HG03280 (cell line): ENCODE measurements around the gene F8A1.
"Not testable (repeated sequence)": the region's sequence is repeated elsewhere in the genome, so short reads cannot be mapped to it uniquely, and the experiment has no call there.

ENCODE experiments used
- ATAC-seq: cut with Tn5 transposase; IDR thresholded peaks from one replicate; pipeline ENCODE4 v1.9.1; 2021; ENCODE audit warnings: mild to moderate bottlenecking, moderate library complexity; ENCODE audit not compliant: unreplicated experiment

The F8A1 gene

DNA sequence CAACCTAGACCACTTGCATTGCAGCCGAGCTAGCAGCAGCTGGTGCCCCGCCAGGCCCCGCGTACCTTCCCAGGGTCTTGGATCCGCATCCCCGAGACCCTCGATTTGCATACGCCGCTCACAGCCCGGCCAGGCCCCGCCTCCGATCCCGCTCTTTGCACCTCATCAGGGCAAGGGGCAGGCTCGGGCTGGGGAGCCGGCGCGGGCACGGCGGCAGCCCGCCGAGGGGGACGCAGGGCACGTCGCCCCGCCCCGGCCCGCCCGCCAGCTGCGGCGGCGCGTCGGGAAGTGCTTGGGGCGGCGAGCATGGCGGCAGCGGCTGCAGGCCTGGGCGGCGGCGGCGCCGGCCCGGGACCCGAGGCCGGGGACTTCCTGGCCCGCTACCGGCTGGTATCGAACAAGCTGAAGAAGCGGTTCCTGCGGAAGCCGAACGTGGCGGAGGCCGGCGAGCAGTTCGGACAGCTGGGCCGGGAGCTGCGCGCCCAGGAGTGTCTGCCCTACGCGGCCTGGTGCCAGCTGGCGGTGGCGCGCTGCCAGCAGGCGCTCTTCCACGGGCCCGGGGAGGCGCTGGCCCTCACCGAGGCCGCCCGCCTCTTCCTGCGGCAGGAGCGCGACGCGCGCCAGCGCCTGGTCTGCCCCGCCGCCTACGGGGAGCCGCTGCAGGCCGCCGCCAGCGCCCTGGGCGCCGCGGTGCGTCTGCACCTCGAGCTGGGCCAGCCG, at the start of gene F8A1:
TSS of gene F8A1 (plus strand) at position 287 of the 720 bp plus-strand sequence. CDS start at position 307, 20 bp downstream.
- ATAC-seq = peak; percentile 65

DNA sequence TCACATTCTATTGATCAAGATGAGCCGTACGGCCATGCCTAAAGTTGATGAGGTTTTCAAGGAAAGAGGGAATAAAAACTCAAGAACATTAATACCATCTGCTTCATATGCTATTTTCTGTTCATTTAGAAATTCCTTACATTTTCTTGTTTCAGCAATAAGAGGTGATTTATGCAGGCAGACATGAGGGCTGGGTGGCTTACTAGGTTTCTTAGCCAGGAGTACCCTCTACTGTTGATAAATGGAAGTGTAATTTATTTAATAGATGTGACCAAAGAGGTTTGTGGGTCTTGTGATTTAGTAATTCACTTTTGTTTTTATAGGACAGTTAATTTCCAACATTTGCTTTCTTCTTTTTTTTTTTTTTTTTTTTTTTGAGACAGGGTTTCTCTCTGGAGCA, 45.3 kb upstream of the F8A1 start:
- ATAC-seq = no peak

DNA sequence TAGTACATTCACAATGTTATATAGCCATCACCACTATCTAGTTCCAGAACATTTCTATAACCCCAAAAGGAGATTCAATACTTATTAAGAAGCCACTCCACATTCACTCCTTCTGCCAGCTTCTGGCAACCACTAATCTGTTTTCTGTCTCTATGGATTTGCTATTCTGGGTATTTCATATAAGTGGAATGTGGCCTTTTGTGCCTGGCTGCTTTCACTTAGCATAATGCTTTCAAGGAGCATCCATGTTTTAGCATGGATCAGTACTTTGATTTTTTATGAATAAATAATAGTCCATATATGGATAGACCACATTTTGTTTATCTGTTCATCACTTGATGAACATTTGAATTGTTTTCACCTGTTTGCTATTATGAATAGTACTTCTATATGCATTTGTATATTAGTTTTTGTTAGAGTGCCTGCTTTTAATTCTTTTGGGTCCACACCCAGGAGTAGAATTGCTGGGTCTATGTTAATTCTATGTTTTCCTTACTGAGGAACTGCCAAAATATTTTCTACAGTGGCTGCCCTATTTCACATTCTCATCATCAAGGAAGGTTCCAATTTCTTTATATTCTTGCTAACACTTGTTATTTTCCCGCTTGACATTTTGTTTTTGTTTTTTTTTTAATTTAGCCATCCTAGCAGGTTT, 35.1 kb upstream of the F8A1 start:
- no peak for ATAC-seq

DNA sequence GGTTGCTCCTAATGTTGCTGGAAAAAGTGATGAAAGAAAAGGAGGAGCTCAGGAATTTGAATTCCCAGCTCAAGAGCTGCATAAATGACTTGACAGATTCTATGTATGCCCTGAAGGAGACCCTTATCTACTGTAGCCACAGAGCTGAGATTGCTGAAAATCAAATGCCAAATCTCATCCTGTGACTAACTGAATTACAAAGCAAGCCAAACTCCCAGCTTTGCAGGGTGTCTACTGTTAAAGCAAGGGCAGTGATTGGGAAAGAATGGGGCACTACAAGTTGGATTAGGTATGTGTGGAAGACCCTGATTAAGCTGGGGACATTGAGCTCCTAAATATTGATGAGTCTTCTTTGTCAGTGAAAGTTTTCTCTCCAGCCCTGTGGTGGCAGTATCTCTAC, 30.9 kb upstream of the F8A1 start:
- ATAC-seq = no peak

DNA sequence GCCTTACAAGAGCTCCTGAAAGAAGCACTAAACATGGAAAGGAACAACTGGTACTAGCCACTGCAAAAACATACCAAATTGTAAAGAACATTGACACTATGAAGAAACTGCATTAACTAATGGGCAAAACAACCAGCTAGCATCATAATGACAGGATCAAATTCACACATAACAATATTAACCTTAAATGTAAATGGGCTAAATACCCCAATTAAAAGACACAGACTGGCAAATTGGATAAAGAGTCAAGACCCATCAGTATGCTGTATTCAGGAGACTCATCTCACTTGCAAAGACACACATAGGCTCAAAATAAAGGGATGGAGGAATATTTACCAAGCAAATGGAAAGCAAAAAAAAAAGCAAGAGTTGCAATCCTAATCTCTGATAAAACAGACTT, 17.6 kb upstream of the F8A1 start:
- not testable (repeated sequence) for ATAC-seq

DNA sequence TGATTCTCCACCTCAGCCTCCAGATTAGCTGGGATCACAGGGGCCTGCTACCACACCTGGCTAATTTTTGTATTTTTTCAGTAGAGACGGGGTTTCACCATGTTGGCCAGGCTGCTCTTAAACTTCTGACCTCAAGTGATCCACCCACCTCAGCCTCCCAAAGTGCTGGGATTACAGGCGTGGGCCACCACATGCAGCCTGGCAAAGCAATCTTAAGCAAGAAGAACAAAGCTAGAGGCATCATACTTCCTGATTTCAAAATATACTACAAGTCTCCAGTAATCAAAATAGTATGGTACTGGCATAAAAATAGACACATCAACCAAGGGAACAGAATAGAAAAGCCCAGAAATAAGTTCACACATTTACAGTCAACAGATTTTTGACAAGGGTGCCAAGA, 12.8 kb upstream of the F8A1 start:
- no peak for ATAC-seq

DNA sequence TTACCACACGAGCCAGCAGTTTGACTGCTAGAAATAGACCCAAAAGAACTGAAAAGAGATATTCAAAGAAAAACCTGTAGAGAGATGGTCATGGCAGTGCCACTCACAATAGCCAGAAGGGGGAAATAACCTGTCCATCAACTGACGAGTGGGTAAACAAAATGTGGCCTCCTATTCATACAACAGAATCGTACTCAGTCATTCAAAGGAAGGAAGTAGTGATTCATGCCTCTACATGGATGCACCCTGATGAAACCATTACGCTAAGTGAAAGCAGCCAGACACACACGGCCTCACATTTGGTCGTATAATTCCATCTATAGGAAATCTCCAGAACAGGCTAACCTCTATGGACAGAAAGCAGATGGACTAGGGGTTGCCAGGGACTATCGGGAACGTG, 2.1 kb upstream of the F8A1 start:
- ATAC-seq = not testable (repeated sequence)

DNA sequence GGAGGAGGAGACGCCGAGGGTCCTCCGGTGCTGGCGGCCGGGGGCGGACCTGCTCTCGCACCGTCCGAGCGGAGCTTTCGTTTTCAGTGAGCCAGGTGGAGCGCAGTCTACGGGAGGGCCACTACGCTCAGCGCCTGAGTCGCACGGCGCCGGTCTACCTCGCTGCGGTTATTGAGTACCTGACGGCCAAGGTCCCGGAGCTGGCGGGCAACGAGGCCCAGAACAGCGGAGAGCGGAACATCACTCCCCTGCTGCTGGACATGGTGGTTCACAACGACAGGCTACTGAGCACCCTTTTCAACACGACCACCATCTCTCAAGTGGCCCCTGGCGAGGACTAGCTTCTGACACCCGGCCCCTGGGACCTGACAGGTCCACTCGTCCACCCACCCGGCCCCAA, 1.1 kb upstream of the F8A1 start:
- ATAC-seq = not testable (repeated sequence)

DNA sequence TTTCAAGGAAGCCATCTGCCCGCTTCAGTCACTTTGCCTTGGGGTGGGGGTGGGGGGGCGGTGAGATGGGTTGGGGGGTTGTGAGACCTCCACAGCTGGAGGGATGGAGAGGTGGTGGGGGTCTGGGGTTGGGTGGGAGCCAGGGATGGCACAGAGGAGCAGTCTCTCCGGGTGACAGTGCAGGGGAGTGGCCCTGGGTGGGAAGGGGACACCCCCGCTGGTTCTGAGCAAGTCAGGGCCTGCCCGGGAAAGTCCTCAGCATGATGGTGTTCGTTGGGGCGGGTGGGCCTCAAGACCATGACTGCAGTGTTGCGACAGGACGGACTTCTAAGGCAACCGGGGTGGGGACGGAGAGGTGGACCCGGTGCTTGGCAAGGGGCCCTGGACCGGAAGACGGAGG, 606 bp upstream of the F8A1 start:
- ATAC-seq = not testable (repeated sequence)

DNA sequence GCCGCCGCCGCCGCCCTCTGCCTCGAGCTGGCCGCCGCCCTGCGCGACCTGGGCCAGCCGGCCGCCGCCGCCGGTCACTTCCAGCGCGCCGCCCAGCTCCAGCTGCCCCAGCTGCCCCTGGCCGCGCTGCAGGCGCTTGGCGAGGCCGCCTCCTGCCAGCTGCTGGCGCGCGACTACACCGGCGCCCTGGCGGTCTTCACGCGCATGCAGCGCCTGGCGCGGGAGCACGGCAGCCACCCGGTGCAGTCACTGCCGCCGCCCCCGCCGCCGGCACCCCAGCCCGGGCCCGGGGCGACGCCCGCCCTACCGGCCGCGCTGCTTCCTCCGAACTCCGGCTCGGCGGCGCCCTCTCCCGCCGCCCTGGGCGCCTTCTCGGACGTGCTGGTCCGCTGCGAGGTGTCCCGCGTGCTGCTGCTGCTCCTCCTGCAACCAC, 650 bp downstream of the F8A1 start:
- peak; percentile 54 for ATAC-seq

DNA sequence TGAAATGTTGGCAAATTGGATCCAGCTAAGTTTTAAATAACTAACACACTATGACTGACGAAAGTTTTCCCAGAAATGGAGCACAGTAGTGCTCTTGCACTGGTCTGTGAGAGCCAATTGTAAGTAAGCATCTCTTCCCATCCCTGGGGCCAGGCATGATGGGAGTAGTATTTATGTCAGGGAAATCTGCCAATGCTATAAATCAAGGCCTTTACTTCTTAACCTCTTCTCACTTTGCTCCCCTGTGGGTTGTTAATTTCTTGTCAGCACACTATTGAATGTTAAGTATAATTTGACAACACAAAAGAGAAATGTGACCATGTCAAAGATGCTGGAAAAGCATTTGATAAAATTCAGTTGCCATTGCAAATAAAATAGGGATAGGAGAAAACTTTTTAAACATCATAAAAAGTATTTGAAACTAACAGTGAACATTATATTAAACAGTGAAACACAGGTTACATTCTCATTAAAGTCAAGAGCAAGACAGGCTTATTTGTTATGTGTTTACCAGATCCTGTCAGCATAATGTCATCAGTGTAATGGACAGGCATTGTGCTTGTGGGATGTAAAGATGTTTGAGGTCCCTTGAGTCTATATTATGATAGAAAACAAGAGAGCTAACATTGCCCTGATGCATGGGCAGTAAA, 5.0 kb downstream of the F8A1 start:
- no peak for ATAC-seq

DNA sequence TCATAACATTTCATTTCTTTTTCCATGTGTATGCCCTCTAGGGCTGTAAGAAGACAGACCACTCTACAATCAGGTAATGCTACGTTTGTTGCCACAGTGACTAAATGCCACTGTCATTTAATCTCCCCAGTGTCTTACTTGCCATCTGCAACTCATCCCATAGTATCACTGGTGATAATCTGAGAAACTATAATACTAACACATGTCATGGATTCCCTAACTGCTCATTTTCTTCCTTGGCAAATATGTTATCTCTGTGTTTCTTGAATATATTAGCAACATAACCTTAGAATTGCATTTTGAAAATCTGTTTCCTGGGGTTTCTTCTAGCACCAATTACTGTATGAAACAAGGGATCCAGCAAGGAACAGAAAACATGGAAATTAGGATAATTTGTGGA, 6.1 kb downstream of the F8A1 start:
- ATAC-seq = no peak

DNA sequence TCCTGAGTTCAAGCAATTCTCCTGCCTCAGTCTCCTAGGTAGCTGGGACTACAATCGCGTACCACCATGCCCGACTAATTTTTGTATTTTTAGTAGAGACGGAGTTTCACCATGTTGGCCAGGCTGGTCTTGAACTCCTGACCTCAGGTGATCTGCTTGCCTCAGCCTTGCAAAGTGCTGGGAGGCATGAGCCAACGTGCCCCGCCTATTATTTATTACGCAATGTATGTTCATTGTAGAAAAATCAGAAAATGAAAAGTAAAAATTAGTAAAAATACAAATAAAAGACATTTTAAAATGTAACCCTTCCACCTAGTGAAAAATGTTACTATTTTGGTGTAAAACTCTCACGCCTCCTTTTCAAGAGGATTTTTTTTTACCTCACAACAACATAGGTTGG, 14.2 kb downstream of the F8A1 start:
- ATAC-seq = no peak

DNA sequence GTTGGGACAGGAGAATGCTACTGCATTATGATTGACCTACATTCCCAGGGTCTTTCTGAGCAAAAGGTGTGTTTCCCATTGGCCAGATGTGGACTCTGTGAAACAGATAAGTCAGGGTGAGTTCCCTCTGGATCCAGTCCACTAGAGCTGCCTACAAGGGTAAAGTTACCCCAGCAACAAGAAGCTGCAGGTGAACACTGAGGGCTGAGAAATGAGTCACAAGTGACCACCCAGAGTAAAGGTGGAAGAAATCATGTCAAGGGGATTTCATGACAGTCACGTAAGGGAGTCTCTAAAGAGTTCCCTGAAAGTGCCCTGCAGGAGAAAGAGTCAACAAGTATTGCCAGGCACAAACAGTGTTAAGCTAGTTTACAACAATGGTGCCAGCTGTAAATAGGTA, 16.3 kb downstream of the F8A1 start:
- ATAC-seq = no peak

DNA sequence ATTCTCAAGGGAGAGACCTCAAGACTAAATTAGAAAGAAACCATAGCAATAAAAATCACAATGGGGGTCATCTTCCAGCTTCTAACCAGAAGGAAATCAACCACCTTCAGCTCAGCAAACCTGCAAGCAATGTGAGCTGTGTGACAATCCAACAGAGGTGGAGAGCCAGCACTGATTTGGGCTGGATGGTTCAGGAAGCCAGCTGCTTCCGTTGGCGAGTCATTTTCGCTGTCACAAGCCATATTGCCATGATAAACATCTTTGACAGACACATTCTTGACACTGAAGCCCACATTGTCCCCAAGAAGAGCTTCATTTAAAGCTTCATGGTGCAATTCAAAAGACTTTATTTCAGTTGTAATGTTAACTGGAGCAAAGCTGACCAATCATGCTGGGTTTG, 22.7 kb downstream of the F8A1 start:
- ATAC-seq = no peak

DNA sequence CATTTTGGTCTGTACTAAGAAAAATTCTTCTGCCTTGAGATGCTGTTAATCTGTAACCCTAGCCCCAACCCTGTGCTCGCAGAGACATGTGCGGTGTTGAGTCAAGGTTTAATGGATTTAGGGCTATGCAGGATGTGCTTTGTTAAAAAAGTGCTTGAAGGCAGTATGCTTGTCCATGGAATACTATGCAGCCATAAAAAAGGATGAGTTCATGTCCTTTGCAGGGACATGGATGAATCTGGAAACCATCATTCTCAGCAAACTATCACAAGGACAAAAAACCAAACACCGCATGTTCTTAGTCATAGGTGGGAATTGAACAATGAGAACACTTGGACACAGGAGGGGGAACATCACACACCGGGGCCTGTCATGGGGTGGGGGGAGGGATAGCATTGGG, 23.9 kb downstream of the F8A1 start:
- not testable (repeated sequence) for ATAC-seq

DNA sequence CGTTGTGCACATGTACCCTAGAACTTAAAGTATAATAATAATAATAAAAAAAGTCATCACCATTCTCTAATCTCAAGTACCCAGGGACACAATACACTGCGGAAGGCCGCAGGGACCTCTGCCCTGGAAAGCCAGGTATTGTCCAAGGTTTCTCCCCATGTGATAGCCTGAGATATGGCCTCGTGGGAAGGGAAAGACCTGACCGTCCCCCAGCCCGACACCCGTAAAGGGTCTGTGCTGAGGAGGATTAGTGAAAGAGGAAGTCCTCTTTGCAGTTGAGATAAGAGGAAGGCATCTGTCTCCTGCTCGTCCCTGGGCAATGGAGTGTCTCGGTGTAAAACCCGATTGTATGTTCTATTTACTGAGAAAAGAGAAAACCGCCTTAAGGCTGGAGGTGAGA, 24.4 kb downstream of the F8A1 start:
- ATAC-seq = not testable (repeated sequence)

DNA sequence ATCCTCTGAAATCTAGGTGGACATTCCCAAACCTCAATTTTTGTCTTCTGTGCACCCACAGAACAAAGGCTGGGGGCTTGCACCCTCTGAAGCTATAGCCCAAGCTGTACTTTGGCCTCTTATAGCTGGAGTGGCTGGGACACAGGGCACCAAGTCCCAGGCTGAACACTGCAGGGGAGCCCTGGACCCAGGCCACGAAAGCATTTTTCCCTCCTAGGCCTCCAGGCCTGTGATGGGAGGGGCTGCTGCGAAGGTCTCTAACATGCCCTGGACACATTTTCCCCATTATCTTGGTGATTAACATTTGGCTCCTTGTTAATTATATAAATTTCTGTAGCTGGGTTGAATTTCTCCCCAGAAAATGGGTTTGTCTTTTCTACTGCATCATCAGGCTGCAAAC, 27.9 kb downstream of the F8A1 start:
- ATAC-seq = no peak

DNA sequence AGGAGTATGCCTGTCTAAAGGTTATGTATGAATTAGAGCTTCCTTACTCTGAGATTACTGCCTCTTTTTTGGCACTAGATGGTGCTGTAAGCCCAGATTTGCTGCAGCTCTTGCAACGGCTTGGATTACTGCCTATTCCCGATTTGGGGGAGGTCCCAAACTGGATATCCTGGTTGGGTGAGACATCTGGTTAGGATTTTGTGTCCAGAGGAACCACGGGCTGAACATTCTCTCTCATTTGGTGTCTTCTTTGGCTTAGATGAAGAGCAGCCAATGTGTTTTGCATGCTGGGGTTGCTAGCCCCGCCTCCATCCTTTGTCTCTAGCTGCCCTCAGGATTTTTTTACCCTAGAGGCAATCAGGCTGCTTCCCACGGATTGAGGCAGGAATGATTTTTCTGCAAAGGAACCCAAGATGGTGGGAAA, 31.9 kb downstream of the F8A1 start:
- ATAC-seq = no peak

DNA sequence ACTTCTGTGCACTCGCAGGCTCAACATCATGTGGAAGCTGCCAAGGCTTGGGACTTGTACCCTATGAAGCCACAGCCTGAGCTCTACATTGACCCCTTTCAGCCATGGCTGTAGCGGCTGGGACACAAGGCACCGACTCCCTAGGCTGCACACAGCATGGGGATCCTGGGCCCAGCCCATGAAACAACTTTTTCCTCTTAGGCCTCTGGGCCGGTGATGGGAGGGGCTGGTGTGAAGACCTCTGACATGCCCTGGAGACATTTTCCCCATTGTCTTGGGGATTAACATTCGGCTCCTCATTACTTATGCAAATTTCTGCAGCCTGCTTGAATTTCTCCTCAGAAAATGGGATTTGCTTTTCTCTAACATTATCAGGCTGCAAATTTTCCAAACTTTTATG, 38.6 kb downstream of the F8A1 start:
- ATAC-seq = not testable (repeated sequence)
